C4-2B (cell line): Measurements from ENCODE around the gene SLC6A19.

ENCODE experiments used
- CTCF ChIP-seq: fragments of 450-650 bp; conservative IDR thresholded peaks from 2 replicates; pipeline ENCODE4 v1.5.1; 2017; ENCODE audit warnings: mild to moderate bottlenecking
- ZFX ChIP-seq: fragments of 450-650 bp; IDR thresholded peaks from 2 replicates; pipeline ENCODE4 v1.6.1; 2017

DNA sequence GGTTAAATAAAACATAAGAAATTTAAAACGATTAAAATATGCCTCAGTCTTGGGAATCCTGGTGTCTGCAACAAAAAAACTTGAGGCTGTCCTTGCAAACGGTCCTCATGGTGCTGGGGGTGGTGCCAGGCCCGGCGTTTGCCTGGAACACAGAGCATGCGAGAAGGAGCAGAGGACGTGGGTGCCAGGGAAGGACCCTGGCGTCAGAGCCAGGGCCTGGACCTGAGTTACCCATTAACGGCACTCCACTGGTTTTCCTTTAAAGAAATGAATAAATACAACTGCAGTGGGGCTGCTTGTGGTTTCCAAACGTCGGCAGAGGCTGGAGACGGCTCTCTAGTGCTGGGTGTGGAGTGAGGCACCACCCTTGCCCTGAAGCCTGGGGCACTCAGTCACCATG is 23.7 kb downstream of the SLC6A19 start, which contains the start of gene SLC6A18:
- TF ChIP-seq CTCF = no peak
- no peak for TF ChIP-seq ZFX
